Activated CD4-positive, CD25-positive, alpha-beta regulatory T cell treated with anti-CD3 and anti-CD28 coated beads, Interleukin-2, amount 50 U/mL, for 24 hours (primary cell): ENCODE data around the gene TYRP1.

Experiments
- ATAC-seq, 2 donors: fragments of 150-1000 bp; cut with Tn5 transposase; one replicate each; pipeline ENCODE4 v1.10.0; 2021; ENCODE audit warnings: mild to moderate bottlenecking in 1 of 2, moderate library complexity in 1 of 2

TYRP1 gene

DNA sequence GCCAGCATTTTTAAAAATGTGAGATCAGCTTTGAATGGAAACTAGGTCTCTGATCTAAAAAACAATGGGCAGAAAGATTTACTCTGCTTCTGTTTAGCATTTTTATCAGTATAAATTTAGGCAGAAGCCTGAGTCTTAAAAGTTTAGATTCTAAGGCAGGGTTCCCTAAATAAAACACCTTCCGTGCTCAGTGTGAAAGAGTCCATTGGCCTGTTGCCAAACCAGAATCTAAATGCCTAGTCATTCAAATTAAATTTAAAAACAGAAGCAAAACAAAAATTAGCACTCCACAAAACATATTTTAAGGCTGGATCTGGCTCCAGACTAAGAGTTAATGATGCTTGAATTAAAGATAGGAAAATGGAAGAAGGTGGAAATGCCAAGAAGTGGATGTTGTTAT is 4.5 kb downstream of the TYRP1 start:
- ATAC-seq, result no peak

DNA sequence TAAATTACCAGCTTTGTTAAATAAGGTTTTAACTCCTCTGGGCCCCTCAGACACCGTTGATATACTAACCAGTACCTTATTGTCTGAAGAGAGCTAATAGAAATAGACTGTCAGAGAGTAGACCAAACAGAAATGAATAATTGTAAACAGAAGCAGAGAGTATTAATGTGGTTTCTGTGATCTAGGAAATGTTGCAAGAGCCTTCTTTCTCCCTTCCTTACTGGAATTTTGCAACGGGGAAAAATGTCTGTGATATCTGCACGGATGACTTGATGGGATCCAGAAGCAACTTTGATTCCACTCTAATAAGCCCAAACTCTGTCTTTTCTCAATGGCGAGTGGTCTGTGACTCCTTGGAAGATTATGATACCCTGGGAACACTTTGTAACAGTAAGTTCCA is 5.1 kb downstream of the TYRP1 start:
- no peak for ATAC-seq

DNA sequence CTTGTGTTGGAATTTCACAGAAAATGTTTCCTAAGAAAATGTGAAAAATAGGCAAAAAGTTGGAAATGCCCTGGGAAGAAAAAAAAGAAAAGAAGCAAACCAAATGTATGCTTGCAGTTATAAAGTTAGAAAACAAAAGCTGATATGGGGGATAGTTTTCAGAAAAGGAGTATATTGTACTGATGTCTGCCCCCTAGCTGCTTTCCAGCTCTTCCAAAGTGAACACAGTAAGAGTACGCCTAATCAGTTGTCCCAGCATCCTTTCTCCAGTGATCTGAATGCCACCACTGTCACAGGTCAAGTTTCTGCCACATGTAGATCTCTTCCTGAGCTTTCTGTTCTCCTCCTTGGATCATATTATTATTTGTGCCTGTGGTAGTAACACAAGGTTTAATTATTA is 5.8 kb downstream of the TYRP1 start:
- no peak for ATAC-seq

DNA sequence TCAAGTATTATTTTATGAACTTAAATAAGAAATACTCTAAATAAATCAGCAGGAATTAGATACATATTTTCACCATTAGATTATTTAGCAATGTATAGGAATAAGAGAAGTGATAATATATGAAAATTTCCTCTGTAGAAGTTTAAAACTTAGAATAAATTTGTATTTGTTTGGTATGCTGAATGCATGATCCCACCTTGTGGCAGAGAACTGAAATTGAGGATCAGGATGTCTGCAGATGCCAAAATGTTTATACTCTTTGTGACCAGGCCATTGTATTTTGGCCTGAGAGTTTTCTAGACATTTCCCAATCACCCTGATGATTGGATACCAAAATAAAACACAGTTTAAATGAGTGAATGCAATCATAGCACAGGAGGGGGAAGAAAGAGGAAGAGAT is 6.3 kb downstream of the TYRP1 start:
- no peak for ATAC-seq

DNA sequence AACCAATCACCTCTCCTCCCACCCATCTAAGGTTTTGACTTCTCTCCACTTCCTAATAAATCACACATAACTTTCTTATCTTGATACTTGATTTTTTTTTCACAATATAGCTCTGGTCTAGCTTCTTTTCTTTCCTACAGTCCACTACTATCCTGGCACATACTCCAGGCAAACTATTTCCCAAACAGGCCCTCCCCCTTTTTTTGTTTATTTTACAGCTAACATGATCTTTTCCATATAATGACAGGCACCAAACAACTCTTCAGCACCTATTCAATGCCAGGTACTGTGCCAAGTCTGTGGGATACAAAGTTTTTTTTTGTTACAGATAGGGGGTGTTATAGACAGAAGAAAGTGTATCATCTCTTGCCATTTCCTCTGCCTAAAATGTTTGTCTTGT is 7.9 kb downstream of the TYRP1 start:
- ATAC-seq, result no peak

DNA sequence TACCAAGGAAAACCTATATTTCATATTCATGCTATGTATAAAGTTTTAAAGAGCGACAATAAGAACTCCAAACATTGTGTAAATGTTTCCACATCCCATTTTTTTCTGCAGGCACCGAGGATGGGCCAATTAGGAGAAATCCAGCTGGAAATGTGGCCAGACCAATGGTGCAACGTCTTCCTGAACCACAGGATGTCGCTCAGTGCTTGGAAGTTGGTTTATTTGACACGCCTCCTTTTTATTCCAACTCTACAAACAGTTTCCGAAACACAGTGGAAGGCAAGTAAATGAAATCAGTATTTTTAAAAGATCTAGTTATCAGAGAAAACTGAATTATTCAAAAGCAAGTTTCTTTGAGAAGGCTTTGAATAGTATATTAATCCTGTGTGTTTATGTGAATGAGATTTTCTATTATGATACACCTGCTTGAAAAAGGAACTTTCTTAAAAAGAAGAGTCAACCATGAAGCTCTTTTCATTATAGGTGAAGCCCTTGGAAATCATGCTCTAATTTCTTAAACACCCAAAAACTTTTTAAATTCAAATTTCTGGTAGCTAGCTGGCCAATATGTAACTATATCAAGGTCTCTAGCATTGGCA is 9.1 kb downstream of the TYRP1 start:
- ATAC-seq, result no peak

DNA sequence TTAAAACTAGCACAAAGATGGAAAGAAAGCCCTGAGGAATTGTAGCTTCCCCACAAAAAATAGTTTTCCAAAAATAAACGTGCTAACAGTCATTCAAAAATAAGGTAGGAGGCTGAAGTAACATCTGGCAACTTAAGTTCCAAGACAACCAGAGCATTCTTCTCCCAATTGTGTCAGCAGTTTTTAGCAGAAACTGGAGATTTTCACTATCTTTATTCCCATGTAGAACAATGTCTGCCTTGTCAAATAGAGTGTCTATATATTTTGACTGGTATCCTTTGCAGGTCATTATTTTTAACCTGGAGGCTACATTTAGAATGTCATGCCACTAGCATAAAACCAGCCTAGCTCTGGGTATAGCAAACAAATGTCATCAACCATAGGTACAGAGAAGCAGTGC is 10.8 kb downstream of the TYRP1 start:
- ATAC-seq, result no peak

DNA sequence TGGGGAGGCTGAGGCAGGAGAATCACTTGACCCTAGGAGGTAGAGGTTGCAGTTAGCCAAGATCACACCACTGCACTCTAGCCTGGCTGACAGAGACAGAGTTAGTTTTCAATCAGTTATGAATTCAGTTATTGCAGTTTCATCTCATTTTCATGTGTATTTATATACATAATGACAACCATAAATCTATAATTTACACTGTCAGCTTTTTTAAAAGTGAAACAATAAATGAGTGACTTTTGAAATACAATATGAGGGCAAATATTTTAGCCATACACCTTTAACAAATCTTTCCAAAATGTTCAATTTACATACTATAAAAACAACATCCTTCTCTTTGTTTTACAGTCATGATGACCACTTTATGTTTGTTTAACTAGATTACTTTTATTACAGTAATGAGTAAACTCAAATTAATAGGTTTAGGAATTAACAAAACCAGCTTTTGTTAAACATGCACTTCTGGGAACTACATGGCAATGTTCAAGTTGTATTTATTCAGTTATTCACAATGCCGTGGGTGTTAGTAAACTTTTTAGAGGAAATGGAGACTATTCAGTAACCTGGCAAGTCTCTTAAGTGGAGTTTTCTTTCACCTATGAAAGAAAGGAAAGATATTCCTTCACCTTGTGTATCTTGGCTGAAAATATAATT is 12.7 kb downstream of the TYRP1 start:
- ATAC-seq, result no peak

DNA sequence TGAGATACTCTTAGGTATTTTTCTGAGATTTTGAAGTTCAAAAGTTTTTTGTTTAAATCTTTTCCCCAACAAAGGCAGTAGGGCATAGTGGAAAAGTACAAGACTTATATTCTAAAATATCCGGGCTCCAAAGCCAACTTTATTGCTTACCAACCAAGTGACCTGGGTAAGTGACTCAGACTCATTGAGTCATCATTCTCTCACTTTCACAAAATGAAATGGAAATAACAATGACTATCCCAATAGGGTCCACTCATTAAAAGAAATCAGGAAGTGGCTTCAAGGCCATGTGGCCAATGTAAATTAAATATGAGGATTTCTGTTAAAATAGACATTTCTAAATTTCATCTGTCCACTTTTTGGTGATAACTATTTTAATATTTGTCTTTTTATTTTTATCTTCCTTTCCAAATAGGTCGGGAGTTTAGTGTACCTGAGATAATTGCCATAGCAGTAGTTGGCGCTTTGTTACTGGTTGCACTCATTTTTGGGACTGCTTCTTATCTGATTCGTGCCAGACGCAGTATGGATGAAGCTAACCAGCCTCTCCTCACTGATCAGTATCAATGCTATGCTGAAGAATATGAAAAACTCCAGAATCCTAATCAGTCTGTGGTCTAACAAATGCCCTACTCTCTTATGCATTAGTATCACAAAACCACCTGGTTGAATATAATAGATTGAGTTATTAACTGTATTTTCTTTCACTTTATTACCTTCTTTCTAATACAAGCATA is 15.5 kb downstream of the TYRP1 start:
- ATAC-seq, result no peak

DNA sequence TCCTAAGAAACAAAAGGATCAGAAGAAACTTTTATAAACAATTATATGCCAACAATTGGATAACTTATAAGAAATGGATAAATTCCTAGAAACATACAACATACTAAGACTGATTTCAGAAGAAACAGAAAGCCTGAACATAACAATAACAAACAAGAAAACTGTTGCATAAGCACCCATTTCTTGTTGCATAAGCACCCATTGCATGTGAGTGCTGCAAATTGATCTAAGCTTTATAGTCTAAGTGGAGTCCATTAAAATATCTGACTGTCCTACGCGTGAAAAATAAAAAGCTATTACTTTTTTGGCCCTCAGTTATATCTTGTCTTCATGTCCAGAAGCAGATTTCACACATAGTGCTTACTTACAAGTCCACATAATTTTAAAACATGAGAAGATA is 19.3 kb downstream of the TYRP1 start:
- ATAC-seq, result no peak

DNA sequence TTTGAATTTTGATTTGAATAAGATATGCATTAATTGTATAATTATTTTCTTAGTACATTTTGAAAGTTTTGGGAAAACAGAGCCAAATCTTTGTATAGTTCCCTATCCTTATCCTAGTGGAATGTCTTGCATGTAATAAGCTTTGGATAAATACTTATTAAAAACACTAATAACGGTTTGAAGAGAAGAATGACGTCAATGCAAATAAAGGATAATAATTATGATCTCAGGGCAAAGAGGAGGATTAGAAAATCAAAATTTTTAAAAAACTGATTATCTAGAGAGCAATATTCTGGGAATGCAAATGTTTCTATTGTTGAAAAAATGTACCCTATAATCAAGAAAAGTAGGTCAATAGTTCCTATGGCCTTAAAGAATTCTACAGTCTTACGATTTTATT is 22.1 kb downstream of the TYRP1 start:
- ATAC-seq, result no peak

DNA sequence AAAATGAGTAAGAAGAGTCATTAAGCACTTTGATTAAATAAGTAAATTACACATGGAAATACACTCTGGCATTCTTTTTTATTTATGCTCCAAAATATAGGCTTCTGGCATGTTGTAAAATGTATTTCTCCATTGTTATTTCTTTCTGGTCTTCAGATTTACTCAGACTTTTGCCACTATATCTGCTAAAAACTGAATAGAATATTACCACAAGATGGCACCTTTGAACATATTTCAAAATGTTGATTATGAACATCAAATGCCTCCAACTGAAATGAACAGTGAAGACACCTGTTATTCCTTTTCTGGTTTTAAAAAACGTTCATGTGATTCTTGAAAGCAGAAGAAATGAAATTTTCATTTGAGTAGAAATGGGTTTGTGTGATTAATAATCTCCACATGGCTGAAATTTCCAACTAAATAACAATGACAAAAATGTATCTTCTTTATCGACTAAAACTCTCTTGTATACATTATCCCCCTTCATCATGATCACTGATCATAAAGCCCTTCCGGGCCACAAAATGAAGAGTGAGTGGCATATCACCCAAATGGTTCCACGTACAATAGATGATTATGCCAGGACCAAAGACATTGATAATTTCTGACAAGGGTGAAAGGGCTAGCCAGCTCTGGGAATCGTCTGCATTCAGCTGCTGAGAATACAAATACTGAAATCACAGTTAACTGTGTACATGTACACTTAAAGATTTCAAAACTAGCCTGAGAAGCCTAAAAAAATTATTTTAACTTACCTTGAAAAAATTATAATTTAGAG is 23.8 kb downstream of the TYRP1 start:
- ATAC-seq, result no peak

DNA sequence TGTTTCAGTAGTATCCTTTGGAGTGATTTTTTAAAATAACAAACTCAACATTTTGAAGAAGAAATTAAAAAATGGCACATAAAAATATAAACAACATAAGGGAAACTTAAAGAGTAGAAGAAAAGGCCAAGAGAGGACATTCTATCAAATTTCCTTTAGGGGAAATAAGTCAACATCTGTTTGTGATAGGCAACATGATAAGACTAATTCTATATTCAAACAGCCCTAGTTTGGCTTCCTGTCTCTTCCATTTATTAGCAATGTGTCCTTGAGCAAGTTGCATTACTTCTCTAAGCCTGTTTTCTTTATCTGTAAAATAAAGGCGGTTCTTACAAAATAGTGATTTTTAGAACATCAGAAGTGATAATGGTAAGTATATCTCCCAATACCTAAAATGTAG is 24.7 kb downstream of the TYRP1 start:
- no peak for ATAC-seq

DNA sequence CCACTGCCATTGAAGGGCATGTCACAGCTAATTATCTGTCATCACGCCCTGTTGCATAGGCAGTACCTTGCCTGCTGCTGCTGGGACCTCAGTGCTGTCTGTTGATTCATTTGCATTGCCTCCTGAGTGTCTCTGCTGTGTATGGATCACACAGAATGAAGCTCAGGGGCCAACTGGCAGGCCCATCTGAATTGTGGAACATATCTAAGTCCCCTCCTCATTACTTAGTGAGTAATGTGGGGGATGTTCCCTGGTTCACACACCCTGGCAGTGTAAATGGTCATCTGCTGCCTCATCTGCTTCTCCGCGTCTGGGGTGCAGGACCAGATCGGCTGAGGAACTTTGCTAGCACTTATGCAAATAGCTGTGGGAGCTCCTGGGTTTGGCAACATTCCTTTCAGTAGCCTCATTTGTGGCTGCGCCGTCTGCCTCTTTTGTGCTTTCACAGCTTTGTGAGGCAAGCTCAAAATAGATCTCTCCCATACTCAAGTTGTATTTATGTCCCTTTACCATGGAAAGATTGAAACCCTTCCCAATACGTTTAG is 25.4 kb downstream of the TYRP1 start:
- ATAC-seq, result no peak

DNA sequence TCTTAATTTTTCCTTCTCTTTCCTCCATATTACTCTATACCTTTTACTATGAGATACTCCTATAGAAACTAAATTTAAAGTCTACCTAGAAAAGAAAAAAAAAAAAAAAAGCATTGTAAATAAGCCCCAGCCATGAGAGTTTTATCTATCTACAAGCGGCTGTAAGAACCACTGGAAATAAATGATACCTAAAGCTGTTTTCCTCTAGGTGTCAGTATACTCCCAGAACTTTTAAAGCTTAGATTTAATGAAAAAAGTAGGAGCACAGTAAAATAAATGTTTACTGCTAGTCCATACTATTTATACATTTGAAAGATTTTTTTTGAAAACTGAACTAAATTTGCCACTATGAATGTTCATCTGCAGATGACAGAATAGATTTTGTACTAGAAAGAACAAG is 26.2 kb downstream of the TYRP1 start:
- no peak for ATAC-seq

DNA sequence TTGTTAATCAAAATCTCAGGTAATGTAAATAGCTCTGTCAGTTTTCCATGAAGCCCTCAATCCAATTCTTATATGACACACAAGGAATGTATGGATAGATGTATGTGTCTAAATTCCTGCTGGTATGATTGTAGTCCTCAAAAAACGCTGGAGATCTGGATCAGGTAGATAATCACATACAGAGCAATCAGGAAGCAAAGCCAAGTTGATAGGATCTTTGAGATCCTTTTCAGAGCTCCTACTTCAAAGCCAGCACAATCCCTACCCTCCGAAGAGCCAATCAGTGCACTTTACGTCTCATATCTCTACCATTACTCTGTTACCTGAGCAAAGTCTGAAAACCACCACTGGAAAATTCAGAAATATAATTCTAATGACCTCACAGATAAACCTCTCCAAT is 27.4 kb downstream of the TYRP1 start:
- no peak for ATAC-seq

DNA sequence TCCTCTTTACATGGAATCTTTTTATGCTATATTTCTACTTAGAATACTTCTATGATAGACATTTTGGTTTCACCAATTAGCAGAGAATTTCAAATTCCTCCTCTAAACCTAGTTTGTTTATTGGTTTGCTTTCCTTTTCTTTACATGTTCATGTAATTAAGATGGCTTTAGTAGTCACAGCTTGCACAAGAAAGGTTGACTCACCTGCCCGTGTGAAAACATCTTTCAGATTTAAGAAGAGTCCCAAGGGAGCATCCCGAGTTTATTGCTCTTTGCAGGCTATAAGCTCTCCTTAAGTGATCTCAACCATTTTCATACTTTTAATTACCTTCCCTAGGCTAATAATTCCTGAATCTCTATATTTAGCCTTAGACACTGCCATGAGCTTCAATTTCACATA is 28.9 kb downstream of the TYRP1 start:
- ATAC-seq, result no peak

DNA sequence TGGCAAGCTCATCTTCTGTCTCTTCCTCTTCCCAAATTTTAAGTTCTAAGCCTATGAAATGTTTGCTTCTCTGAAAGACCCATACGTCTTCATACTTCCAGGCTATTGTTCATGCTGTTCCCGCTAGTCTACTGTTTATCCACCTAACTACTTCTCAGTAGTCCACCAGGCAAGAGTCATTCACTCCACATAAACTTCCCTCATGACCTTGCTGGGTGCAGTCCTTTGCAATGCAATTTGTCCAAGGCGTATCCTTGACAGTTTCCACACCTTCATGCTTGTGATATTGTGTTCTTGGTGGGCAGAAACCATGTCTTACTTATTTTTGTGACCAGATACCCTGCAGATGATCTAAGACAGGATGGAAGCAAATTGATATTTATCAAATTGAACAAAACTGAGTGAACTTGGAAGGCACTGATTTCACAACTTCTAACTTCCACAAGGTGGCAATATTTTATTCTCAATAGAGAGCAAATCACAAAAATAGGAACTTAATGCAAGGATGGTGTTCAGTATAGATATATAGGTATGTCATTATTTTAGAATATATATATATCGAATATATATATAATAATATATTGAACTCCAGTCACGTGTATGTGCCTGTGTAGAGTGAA is 30.3 kb downstream of the TYRP1 start:
- no peak for ATAC-seq

DNA sequence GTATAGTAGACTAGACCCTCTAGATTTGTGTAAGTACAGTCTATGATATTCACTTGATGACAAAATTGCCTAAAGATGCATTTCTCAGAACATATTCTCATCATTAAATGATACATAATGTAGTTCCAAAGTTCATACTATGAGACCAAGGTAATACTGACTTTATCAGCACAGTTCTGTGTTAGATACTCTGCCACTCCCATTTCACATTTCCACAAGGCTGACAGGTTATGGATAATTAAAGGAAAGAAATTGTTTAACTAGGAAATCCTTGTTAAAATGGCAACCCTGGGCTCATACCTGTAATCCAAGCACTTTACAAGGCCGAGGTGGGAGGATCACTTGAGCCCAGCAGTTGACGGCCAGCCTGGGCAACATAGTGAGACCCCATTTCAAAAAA is 33.6 kb downstream of the TYRP1 start:
- ATAC-seq, result no peak

DNA sequence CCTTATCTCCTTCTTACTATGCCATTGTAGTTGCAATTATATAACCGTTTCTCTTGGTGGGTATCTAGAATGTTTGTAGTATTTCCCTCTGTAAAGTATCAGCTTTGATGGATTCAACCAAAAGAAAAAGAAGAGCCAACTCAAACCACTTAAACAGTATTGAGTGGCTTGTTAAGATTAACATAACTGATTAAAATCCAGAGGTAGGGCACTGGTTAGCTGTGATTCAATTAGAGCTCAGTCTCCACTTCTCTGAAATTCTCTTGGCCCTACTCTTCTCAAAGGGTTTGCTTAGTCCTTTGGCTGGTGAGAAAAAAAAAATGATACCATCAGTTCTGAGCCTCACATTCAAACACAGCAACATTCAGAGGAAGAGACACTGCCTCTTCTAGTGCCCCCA is 37.0 kb downstream of the TYRP1 start:
- no peak for ATAC-seq

DNA sequence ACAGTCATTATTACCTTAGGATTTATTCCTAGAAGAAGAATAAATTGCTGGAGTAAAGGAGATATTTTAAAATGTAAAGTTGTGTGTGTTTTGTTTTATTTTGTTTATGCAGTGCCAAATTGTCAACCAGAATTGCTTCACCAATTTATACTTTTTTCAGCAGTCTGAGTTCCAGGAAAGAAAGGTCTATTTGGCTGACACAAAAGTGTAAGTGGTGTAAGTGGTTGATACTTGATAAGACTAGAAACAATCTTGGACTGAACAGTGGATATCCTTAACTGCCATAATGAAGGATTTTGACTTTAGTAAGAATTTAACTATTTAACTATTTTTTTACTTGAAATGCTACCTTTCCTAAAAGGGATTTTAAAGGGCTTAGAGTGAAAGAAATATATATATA is 37.7 kb downstream of the TYRP1 start:
- ATAC-seq, result no peak

DNA sequence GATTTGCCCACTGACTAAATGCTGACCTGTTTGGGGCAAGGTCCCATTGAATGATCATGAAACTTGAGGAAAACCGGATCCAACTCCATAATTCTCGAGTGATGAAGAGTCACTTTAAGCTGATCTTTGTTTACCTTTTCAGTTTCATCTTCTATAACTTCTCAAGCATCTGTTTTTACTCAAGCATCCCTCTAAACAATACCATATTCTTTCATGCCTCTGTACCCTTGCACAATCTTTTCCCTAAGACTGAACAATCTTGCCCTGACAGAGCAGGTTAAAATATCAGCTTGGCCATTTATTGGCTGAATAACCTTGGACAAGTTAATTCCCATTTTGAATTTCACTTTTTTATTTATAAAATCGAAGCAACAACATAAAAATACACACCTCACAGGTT is 39.8 kb downstream of the TYRP1 start:
- ATAC-seq, result no peak

DNA sequence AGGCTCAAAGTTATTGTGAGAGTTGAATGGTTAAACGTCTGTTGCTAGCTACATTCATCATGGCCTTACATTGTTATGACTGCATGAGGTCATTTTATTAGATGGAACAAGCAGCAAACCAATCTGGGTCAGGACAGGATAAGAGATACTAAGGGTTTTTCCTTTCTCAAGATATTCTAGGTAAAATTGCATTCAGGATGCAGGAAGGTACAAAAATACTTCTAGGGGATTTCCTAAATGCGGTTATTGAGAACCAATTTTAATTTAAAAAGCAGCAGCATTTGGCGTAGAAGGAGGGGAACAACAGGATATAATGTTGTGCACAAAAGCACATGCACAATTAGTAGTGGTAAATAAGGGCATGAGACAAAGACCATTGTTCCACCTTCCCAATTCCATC is 42.5 kb downstream of the TYRP1 start:
- ATAC-seq, result no peak
